ENCODE results near the gene EGR1.

- TF ChIP-seq SUZ12 (IDR thresholded peaks at IDR 0.05): no peak
- TF ChIP-seq ZNF384 (IDR thresholded peaks at IDR 0.05): no peak
- TF ChIP-seq SP1 (IDR thresholded peaks at IDR 0.05): no peak
- TF ChIP-seq L3MBTL2 (conservative IDR thresholded peaks at IDR 0.05): no peak
- no peak for TF ChIP-seq NFRKB (IDR thresholded peaks at IDR 0.05)
- TF ChIP-seq FOXK2 (IDR thresholded peaks at IDR 0.05): no peak
Observed at GRCh38 chr5:138491284-138491648, 26.0 kb downstream of the EGR1 start.

Measured in HEK293T (cell line).